Astrocyte of the hippocampus (primary cell): ENCODE results near the gene IGF2BP2.
"Not testable (repeated sequence)": the region's sequence is repeated elsewhere in the genome, so short reads cannot be mapped to it uniquely, and the experiment has no call there.

Source experiments
- DNase-seq: peaks from one replicate; pipeline ENCODE4 v3.0.0; 2011; ENCODE audit warnings: low read depth, low spot score

IGF2BP2 gene

DNA sequence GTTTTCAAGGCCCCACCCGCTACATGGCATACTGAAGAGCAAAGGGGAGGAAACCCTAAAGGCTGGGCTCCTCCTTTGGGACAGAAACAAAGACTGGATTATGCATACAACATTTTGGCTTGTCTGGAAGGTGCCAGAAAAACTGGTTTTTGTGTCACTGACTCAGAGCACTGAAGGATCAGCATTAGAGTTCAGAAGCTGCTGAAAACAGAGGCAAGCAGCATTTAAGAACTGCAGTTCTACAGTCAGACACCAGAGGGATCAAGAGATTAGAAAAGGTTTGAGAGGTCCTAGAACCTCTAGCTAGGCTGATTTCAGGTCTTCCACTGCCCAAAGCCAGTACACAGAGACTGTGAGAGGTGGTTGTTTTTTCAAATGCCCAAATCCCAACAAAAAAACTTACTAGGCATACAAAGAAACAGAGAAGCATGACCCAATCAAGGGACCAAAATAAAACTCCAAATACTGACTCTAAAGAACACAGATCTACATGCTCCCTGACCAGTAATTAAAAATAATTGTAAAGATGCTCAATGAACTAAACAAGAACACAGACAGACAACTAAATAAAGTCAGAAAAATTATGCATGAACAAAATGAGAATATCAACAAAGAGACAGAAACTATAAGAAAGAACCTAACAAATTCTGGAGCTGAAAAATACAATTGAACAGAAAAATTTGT is 147.6 kb downstream of the IGF2BP2 start:
- peak; percentile 83 for DNase-seq

DNA sequence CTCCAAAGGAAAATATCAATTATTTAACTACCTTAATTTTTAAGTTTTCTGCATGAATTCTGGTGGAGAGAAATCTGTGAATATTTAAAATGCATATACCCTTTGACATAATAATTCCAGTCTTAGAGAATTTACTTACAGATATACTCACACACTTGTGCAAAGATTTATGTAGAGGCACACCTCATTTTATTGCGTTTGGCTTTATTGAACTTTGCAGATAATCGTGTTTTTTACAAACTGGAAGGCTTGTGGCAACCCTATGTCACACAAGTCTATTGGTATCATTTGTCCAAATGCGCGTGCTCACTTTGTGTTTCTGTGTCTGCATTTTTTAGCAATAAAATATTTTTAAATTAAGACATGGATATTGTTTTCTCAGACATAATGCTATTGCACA is 157.3 kb downstream of the IGF2BP2 start:
- no peak for DNase-seq

DNA sequence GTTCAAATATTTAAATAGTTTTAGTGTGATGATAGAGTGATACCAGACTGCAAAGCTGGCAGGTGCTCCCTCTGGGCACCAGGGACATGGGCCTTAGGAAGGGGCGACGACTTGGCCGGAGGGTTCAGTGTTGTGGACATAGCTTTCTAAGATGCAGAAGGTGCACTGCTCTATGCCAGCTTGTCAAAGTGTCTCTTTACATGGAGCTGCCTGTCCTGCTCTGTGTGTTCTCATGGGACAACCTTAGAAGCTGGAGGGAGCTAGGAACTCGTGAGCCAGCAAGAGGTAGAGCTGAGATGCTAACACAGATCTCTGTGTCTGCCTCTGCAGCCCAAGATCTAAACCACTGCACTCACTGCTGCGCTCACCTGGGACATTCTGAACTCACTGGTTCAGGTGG is 160.9 kb downstream of the IGF2BP2 start:
- DNase-seq: no peak

DNA sequence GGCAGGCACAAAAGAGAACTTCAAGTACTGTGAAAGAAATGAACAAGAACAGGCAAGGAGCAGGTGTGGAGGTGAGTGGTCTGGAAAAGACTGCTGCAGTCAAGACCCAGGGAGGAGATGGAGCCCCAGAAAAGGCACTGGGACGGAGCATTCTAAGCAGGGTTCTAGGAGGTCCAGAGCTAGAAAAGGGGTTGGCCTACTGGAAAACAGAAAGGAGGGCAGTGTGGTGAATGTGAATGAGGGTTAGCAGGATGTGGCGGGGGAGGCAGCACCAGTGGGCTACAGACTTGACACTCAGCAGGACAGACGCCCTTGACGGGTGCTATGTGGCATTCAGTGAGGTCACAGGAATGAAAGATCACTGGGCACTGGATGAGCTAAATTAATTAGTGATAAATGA is 163.1 kb downstream of the IGF2BP2 start:
- no peak for DNase-seq

DNA sequence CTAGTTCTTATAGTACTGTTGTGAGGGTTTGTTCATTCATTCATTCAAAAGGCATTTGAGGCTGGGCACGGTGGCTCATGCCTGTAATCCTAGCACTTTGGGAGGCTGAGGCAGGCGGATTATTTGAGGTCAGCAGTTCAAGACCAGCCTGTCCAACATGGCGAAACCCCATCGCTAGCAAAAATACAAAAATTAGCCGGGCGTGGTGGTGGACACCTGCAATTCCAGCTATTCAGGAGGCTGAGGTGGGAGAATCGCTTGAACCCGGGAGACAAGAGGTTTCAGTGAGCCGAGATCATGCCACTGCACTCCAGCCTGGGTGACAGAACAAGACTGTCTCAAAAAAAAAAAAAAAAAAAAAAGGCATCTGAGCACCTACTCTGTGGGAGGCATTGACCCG is 163.5 kb downstream of the IGF2BP2 start:
- DNase-seq: not testable (repeated sequence)

DNA sequence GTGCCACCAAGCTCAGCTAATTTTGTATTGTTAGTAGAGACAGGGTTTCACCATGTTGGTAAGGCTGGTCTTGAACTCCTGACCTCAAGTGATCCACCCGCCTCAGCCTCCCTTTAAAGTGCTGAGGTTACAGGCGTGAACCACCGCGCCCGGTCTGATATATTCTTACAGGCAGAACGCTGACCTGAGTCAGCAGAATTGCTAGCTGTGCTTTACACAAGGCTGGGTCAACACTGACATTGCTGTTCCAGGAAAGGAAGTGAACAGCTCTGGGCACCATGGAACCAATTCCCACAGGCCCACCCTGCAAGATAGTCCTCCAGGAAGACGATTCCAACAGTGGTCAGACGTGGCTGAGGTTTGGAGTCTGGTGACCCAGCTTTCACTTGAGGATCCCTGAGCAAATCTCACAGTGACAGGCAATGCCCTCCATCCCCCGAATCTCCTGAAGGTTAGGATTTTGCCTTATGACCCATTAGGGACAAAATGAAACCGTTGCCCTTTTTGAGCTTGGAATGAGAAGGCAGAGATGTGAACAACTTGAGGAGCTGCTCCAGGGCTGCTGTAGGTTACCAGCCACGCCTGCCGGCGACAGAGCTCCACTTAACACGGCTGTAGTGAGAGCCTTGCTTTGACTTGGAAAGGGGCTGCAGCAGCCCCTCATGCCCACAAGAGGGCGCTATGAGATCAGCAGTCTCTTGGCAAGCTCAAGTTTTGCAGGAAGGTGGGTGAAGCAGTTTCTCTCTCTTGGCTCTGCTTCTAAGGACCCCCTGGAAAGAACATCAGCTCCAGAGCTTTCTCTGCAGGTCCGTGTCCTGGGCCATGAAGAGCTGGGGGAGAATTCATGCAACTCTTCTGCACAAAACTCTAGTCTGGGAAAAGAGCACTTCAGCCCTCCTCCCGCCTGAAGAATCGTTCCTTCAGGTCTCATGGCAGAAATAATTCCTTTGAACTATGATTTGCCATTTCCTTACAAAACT is 164.6 kb downstream of the IGF2BP2 start:
- DNase-seq: peak; percentile 93

DNA sequence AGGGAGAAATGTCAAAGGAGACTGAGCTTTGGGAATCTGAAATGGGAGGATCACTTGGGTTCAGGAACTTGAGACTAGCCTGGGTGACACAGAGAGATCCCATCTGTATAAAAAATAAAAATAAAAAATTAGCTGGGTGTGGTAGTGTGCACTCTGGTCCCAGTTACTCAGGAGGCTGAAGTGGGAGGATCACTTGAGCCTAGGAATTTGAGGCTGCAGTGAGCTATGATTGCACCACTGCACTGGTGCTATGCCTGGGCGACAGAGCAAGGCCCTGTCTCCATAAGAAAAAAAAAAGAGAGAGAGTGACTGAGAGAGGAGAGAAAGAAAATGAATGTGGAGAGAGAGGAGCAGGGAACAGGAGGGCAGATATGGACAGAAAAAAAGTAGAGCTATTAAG is 165.9 kb downstream of the IGF2BP2 start:
- DNase-seq: no peak

DNA sequence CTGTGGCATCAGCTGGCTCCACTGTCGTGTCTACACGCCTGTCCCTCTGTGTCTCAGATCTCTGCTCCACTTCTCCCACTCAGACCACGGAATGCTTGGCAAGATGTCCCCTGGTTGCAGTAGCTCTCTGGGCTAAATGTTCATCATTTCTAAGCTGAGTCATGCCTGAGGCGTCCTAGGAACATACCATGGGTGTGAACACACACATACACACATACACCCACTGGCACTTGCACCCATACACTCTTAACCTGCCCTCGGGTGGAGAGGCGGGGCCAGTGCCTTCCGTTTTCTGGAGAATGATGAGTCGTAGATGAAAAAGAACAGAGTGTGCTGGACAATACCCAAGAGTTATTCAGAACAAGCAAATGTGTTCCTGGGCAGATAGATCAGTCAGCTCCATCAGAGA is 166.3 kb downstream of the IGF2BP2 start:
- peak; percentile 97 for DNase-seq

DNA sequence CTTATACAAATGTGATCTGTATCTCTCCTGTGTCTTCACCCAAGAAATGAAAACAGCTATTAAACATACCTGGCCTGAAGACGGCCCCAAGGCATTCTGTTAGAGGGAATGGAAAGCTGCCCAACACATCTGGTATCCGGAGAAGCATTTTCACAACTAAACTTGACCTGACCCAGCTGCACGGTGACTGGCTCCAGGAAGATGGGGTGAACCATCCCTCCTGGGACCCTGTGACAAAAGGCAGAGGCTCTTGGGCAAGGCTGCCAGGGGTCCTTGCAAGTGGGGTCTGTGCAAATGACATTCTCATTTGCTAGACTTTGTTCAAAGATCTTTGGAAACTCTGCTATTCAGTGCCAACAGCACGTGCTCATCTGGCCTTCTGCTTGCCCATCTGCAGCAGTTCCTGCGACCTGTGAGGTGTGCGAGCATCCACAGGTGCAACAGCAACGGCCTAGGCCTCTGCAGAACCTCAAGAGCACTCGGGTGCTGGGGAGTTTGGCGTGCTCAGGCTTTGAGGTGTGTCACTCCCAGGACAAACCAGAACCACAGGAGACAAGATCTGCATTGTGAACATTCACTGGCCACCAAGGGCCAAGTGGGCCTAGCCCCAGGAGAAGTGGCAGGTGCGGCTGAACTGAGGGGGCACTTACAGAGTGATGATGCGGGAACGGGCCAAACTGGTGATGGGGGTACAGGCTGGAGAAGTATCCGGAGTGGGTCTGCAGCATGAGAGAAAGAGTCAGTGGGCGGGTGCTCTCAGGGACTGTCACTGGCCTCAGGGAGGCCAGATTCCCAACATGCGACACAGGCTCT is 166.9 kb downstream of the IGF2BP2 start:
- DNase-seq: no peak

DNA sequence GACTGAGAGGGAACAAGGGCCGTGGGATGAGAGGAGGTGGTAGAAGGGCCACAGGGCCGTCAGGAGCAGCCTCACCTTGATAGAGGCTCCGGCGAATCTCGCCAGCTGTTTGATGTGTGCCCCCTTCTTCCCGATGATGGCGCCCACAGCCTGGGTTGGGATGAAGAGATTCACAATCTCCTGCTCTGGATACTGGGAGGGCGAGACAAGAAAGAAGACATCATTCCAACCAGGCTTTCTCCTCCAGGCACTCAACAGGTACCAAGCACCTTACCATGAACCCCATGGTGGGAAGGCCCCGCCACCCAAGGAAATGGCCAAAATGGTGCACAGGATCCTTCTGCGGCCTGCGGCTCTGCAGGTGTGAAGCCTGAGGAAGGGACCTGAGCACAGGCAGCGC is 167.6 kb downstream of the IGF2BP2 start:
- DNase-seq: no peak

DNA sequence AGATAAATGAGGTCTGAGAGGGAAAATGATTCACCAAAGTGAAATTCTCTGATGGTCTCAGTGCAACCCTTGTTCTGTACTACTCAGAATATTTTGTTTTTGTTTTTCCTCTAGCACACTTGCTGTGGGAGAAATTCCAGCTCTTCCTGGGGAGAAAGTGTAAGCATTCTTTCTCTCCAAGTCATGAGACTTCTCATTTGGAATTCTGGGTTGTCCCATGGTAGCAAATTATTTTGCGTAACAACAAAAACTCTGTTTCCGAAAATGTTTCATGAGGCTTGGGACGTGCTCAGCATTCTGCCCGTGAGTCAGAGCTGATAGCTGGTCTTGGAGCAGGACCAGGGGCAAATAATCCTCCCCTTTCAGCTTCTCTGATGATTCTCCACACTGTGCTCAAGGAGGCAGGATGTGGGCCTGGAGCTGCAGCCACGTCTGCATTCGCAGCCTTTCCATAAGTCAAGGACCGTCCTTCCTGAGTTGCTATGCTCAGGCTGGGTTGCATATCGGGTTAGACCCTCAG is 168.5 kb downstream of the IGF2BP2 start:
- peak; percentile 97 for DNase-seq

DNA sequence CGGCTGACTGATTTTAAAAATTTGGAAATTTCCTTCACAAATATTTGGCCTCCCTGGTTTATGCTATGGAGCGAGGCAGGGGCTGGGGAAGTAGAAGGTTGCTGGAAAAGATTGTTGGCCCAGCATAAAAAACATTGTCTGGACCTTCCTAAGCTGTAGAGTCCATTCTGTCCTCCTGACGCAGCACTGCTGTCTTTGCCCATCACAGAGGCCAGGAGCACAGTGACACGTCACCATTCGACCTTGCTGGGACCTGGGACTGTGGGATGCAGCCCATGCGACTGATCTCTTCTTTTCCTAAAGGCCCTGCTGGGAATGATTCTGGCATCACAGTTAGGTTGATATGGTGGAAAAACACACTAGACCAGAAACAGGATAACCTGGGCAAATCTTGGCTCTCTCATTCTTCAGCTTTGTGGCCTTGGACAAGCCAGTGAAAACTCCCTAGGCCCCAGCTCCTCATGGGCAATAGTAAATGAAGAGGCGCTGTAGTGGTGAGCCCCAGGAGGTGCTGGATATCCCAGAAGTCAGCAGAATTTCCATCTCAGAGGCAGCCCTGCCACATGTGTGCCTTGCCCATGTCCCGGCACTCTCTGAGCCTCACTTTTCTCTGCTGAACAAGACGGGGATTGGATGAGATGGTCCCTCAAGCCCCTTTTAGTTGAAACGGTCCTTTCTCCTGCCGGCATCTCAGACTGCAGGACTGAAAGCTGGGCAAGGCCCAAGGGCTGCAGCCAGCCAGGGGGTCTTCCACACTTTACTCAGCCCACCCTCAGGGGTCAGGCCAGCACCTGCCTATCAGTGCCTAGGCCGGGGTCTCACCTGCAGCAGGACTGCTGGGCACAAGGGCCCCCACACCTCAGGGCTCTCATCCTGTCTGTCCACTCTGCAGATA is 169.2 kb downstream of the IGF2BP2 start:
- no peak for DNase-seq

DNA sequence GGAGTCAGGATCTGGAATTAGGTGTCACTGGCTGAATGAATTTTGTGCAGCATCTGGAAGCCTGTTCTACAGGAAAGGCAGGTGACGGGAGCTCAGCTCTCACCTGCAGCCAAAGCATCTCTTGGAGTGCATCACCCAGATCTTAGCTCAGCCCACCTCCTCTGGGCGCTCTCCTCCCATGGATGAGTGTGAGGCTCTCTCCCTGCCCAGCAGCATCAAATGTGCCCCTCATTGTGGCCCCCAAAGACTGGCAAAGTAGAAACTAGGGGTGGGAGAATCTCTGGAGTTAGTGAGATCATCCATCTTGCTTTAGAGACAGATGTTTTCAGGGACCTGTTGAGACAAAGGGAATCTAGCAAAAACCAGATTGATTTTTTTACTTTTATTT is 170.1 kb downstream of the IGF2BP2 start:
- DNase-seq: no peak

DNA sequence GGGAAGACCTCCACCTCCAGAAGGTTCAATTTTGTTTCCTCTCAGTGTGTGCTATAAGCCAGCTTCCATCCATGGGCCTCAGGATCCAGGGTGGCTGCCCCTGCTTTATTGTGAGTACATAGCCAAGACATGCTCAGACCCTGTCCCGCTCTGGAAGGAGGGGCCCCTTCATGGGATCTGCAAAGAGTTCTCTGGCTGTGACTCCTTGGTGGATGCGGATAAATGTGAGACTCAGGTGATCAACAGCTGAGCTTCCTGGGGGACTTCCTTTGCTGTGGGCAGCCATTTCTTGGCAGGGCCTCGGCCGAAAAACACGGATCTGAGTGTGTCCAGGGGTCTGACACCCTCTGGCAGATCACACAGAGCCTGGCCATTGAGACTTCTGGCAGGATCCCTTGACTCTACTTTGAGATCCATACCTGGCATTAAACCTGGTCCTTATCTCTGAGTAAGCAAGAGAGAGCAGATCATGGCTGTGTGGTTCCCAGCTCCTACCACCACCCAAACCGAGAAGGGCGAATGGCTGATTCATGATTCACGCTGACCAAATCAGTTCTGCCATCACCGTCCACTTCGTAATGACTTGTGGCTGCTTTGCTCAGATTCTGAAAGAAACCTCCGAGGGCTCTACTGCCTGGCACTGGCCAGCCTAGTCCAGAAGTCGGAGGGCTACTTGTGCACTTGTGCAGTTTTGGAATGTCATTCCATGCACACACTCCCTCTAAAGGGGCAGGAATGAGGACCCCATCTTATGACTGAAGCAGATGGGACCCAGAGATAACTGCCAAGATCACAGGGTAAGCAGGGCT is 170.7 kb downstream of the IGF2BP2 start:
- DNase-seq: peak; percentile 45

DNA sequence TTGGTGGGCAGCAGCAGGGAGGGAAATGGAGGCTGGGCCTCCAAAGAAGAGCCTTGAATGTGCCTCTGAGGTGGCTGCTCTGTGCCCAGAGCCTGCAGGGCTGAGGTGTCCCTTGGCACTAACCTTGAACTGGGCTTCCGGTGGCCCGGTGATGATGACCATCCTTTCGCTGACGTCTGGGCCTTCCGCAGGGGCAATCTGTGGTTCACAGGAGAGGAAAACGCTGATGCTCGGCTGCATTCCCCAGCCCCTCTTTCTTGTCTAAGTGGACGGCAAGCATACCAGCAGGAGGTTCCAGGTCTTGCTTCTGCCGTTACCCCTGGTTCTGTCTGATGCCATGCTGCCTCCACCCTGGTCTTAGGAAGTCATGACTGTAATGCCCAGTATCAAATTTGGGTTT is 172.9 kb downstream of the IGF2BP2 start:
- DNase-seq: no peak

DNA sequence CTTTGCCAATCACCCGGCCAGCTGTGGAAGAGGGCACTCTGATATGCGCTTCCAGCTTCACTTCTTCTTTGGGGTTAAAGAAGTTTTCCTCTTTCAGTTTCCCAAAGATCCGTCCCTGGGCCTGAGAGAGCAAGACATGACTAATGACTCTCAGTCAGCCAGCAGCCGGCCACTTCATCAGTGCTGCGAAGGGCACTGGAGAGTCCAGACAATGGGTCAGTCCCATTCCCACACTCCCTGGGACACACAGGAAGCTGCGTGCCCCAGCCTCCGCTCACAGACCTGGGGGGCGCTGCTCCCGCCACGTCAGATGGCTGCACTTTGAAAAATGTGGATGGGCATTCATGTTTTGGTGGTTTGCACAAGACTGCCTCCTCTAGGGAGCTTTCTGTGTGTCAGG is 175.4 kb downstream of the IGF2BP2 start:
- DNase-seq: peak; percentile 73

DNA sequence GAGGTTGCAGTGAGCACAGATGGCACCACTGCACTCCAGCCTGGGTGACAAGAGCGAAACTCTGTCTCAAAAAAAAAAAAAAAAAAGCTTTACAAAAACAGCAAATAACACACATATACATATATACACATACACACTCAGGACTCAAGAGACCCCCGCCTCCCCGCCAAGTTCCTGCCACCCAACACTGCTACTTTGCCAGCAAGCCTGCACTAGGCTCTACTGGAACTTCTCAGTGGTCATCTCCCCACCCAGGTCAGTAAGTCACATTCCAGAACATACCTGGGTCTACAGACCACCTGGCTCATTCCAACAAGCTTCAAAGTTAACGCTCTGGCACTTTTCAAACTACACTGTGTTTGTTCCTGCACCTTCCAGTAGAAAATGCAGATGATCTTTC is 176.4 kb downstream of the IGF2BP2 start:
- no peak for DNase-seq

DNA sequence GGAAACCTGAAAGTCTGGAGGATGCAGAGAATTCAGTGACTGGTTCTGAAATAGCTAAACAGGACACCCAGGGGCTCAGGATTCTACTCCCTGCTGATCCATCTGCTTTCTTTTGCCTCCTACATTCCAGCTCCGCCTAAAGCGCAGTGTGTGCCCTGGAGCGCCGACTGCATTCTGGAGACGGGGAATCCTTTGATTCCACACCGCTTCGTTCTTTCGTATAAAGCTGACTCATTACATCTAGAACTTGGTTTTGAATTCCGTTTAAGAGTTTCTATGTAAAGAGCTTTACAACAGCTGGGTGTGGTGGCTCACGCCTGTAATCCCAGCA is 177.0 kb downstream of the IGF2BP2 start:
- no peak for DNase-seq

DNA sequence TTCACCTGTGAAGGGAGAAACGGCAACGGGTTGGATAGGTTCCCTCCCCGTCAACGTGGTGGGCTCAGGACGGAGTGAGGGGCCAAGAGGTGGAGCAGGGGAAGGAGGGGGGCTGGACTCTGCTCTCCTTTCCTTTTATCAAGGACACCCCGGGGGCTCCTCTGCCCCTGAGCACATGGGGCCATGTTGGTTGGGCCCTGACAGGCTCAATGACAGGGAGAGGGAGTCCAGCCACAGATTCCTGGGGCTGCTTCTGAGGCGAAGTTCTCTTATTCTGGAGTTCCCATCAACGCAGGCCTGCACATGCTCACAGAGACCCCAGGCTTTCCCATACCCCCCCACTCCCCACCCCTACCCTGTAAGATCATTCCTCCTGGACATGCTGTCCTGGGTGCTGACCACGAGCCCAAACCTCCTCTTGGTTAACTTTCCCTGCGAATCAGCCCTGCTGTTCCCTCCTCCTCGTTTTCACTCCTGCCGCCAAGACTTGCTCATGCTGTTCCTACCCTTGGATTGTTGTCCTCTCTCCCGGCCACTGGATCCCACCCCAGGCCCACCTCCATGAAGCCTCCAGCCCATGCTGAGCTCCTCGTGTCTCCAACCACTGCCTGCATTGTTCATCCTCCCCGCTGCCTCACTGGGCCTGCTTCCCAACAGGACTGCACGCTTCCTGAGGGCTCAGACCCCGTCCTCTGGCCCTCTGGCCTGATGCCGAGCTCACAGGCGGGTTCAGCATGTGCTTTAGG is 177.5 kb downstream of the IGF2BP2 start:
- DNase-seq: no peak
